Measurements from ENCODE around the gene SPN.

SPN gene

GRCh38 chr16:29668267-29668666 is 5.2 kb downstream of the SPN start:
- DNase-seq (ENCODE audit: insufficient read length, low spot score) = no peak
- no peak for TF ChIP-seq CTCF (IDR thresholded peaks at IDR 0.05; ENCODE audit: insufficient read depth, missing control alignments)
- no peak for FAIRE-seq

DNA sequence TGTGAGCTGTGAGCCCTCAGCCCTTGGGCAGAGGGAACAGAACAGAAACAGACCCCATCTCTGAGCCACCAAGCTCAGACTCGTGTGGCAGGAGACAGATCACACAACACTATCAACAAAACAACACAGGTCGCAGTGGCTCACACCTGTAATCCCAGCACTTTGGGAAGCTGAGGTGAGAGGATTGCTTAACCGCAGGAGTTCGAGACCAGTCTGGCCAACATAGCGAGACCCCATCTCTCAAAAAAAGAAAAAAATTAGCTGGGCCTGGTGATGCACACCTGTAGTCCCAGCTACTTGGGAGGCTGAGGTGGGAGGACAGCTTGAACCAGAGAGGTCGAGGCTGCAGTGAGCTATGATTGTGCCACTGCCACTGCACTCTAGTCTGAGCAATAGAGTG is 10.5 kb downstream of the SPN start:
- no peak for FAIRE-seq
- no peak for TF ChIP-seq CTCF (IDR thresholded peaks at IDR 0.05; ENCODE audit: insufficient read depth, missing control alignments)
- DNase-seq (ENCODE audit: insufficient read length, low spot score) = no peak

- FAIRE-seq (no peak), DNase-seq (ENCODE audit: insufficient read length, low spot score) (no peak)
- no peak for TF ChIP-seq CTCF (IDR thresholded peaks at IDR 0.05; ENCODE audit: insufficient read depth, missing control alignments)
Measured at GRCh38 chr16:29674188-29674587, 11.1 kb downstream of the SPN start.

GRCh38 chr16:29675811-29676643 is 13.0 kb downstream of the SPN start:
- no peak for DNase-seq (ENCODE audit: insufficient read length, low spot score)
- no peak for TF ChIP-seq CTCF (IDR thresholded peaks at IDR 0.05; ENCODE audit: insufficient read depth, missing control alignments)
- no peak for FAIRE-seq

DNA sequence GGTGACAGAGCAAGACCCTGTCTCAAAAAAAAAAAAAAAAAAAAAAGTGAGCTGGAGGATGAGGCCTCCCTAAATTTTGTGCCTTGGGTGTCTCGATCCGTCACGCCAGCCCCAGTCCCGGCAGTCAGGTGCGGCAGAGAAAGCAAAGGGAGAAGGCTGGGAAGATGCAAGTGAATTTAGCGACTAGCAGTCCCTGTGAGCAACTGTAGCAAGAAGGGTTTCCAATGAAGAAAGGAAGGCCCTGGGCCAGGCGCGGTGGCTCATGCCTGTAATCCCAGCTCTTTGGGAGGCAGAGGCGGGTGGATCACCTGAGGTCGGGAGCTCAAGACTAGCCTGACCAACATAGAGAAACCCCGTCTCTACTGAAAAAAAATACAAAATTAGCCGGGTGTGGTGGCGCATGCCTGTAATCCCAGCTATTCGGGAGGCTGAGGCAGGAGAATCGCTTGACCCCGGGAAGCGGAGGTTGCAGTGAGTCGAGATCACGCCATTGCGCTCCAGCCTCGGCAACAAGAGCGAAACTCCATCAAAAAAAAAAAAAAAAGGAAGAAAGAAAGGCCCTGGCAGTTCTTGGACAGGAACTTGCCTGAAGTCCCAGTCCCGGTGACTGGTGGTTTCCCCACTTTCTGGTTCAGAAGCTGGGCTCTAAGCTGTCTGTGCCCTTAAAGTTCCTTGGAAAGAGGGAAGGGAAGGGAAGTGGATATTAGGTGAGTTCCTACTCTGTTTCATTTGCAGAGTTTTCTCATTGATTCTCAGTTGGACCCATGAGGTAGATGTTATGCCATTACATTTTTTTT is 14.1 kb downstream of the SPN start:
- no peak for TF ChIP-seq CTCF (IDR thresholded peaks at IDR 0.05; ENCODE audit: insufficient read depth, missing control alignments)
- DNase-seq (ENCODE audit: insufficient read length, low spot score) = no peak

GRCh38 chr16:29678691-29679267 is 15.7 kb downstream of the SPN start, which contains the start of gene QPRT:
QPRT (plus strand) TSS chr16:29679180; CDS start chr16:29679198, 18 bp downstream.
- FAIRE-seq = no peak
- DNase-seq (ENCODE audit: insufficient read length, low spot score) = peak; percentile 67
- no peak for TF ChIP-seq CTCF (IDR thresholded peaks at IDR 0.05; ENCODE audit: insufficient read depth, missing control alignments)

More for the DNA sequence above, 14.1 kb downstream of the SPN start:
- FAIRE-seq = no peak
